SJSA1 (cell line): ENCODE measurements around the gene AK5. TPM values are rescaled to one million over a fixed set of nuclear protein-coding genes. Genes with fewer than 3 reads are reported as not detected.
A peak's percentile ranks its signal among the peaks of the same experiment; 100 is the strongest.

Experiments used
- DNase-seq, 2 experiments: peaks; one replicate each; pipeline ENCODE4 v3.0.0-alpha.2; 2015 to 2020; ENCODE audit warnings: low spot score in 2 of 2, low read depth in 1 of 2
- H3K27ac ChIP-seq: fragments of 250-450 bp; sonication (Bioruptor Pico); 2 replicates; pipeline ENCODE4 v1.5.1; 2020; ENCODE audit warnings: mild to moderate bottlenecking, moderate library complexity
- H3K27me3 ChIP-seq: fragments of 250-450 bp; sonication (Bioruptor Pico); replicated peaks from 2 replicates; pipeline ENCODE4 v1.5.1; 2020; ENCODE audit warnings: mild to moderate bottlenecking, moderate library complexity
- H3K36me3 ChIP-seq: fragments of 250-450 bp; sonication (Bioruptor Pico); 2 replicates; pipeline ENCODE4 v1.5.1; 2020; ENCODE audit warnings: mild to moderate bottlenecking
- H3K4me1 ChIP-seq: fragments of 250-450 bp; sonication (Bioruptor Pico); replicated peaks from 2 replicates; pipeline ENCODE4 v1.6.1; 2021; ENCODE audit warnings: mild to moderate bottlenecking
- H3K4me3 ChIP-seq: fragments of 250-450 bp; sonication (Bioruptor Pico); 2 replicates; pipeline ENCODE4 v1.5.1; 2020; ENCODE audit warnings: mild to moderate bottlenecking
- H3K9me3 ChIP-seq: fragments of 250-450 bp; sonication (Bioruptor Pico); replicated peaks from 2 replicates; pipeline ENCODE4 v1.5.1; 2020; ENCODE audit warnings: mild to moderate bottlenecking
- total RNA-seq: library from RNA; depleted of rRNA; stranded (reverse); fragments of >200 nt; shearing (Covaris generic); gene quantifications from 2 replicates; pipeline ENCODE4 v1.2.3, GENCODE V29; 2014; rRNA removed

Gene AK5
- total RNA-seq, 1 experiment from 2014 or later = 1.4 TPM

DNA sequence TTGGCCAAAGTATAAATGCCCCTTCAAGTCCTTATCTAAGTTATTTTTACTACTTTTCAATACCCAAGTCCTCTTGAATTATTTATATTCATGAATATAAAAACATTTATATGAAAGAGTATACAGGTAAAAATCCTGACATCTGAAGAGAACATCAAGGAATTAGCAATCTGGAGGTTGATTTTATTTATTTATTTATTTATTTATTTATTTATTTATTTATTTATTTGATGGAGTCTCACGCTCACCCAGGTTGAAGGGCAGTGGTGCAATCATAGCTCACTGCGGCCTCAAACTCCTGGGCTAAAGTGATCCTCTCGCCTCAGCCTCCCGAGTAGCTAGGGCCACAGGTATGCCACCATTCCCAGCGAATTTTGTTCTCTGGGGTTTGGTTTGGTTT lies 307.4 kb downstream of the AK5 start:
- Histone ChIP-seq H3K4me1 (no peaks in the 10 kb centered on the region), H3K36me3 (no peaks in the 10 kb centered on the region; the same call in 1 of the 2 replicates)

DNA sequence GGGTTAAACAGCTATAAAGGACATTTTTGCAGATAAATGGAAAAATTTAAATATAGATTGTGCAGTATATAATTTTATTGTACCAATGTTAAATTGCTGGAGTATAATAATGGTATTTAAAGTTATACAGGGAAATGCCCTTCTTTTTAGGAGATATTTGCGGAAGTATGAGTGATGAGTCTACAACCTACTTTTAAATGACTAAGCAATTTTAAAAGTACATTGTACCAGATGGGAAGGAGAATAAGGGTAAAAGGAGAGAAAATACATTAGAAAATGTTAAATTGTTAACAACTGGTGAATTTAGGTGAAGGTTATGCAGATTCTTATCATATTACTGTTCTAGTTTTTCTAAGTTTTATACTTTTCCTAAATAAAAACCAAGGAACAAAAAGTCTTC lies 308.8 kb downstream of the AK5 start:
- no peak overlapping the region for H3K4me3 ChIP-seq
- H3K27ac ChIP-seq = no peak overlapping the region
- H3K27me3 ChIP-seq = no peaks in the 10 kb centered on the region
- H3K9me3 ChIP-seq = no peaks in the 10 kb centered on the region
- no peaks in the 10 kb centered on the region for H3K4me1 ChIP-seq
- no peaks in the 10 kb centered on the region; the same call in 1 of the 2 replicates for H3K36me3 ChIP-seq
- no peak for DNase-seq

More for the DNA sequence above, 307.4 kb downstream of the AK5 start:
- Histone ChIP-seq H3K4me3 (no peak overlapping the region), H3K27me3 (no peaks in the 10 kb centered on the region), H3K27ac (no peak overlapping the region), H3K9me3 (no peaks in the 10 kb centered on the region)
- DNase-seq = no peak

DNA sequence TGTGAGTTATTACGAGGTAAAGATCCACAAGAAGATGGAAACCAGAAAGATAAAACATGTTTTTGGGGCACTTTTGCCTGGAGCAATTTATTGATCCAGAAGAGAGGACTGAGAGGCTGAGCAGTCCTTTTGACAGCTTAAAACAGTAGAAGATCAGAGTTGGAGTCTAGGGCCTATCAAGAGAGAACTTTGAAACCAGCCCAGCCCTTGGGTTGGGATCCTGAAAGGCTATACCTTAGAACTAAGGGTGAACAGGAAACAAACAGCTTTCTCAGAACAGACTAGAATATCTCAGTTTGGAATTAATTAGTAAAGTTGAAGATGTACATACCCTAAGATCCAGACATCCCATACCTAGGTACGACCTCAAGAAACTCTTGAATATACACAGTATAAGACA lies 311.1 kb downstream of the AK5 start:
- H3K4me1 ChIP-seq = no peaks in the 10 kb centered on the region
- no peaks in the 10 kb centered on the region; the same call in 1 of the 2 replicates for H3K36me3 ChIP-seq
- H3K27me3 ChIP-seq = no peaks in the 10 kb centered on the region
- H3K9me3 ChIP-seq = no peaks in the 10 kb centered on the region
- DNase-seq = no peak
- H3K4me3 ChIP-seq = no peak overlapping the region
- no peak overlapping the region for H3K27ac ChIP-seq

DNA sequence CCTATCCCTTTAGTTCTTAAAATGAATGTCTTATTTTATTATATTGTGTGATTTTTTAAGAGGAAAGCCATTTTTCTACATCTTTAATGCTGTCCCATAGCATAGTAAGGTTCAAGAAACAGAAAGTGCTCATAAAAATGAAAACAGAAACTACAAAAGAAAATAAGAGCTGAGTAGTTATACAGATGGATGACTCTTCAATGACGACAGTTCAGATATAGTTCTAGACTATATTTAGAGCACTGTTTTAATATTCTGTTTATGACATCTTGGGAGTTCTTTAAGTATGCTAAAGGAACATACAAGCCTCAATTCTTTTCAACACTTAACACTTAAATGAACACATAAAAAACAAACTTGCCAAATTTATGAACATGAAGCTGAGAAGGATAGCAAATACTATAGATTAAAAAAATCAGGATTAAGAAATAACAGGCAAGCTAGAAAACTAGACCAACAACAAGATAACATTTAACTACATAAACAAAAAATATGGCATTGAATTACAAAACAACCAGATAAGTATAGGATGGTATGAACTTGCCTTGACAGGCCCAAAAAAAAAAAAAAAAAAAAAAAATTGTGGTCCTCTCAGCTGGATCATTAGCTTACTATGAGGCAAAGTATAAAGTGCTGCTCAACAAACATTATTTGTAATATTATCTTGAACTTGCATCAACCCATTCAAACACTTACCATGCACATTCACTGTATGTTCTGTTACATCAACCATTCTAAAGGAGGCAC lies 312.7 kb downstream of the AK5 start:
- no peaks in the 10 kb centered on the region for H3K9me3 ChIP-seq
- H3K27me3 ChIP-seq = no peaks in the 10 kb centered on the region
- no peak for DNase-seq
- no peak overlapping the region for H3K27ac ChIP-seq
- H3K36me3 ChIP-seq = no peaks in the 10 kb centered on the region; the same call in 1 of the 2 replicates
- no peak overlapping the region for H3K4me3 ChIP-seq
- no peaks in the 10 kb centered on the region for H3K4me1 ChIP-seq

DNA sequence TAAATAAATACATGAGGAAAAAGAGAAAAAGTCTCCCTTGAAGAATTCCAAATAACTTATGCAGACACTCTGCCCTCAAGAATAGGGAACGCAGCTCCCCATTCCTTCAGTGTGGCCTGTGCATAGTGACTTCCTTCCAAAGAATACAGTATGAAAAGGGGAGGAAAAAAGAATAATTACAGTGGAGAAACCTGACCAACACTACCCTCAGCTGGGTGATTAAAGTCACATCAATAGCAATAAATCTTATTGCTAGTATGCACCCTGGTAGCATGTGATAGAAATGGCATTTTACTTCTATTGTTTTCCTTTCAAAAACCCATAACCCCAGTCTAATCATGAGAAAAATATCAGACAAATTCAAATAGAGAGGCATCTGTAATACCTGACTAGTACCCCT lies 315.5 kb downstream of the AK5 start:
- DNase-seq = no peak
- Histone ChIP-seq H3K36me3 (no peaks in the 10 kb centered on the region; the same call in 1 of the 2 replicates), H3K27me3 (no peaks in the 10 kb centered on the region), H3K27ac (no peak overlapping the region), H3K4me3 (no peak overlapping the region), H3K9me3 (no peaks in the 10 kb centered on the region), H3K4me1 (no peaks in the 10 kb centered on the region)

DNA sequence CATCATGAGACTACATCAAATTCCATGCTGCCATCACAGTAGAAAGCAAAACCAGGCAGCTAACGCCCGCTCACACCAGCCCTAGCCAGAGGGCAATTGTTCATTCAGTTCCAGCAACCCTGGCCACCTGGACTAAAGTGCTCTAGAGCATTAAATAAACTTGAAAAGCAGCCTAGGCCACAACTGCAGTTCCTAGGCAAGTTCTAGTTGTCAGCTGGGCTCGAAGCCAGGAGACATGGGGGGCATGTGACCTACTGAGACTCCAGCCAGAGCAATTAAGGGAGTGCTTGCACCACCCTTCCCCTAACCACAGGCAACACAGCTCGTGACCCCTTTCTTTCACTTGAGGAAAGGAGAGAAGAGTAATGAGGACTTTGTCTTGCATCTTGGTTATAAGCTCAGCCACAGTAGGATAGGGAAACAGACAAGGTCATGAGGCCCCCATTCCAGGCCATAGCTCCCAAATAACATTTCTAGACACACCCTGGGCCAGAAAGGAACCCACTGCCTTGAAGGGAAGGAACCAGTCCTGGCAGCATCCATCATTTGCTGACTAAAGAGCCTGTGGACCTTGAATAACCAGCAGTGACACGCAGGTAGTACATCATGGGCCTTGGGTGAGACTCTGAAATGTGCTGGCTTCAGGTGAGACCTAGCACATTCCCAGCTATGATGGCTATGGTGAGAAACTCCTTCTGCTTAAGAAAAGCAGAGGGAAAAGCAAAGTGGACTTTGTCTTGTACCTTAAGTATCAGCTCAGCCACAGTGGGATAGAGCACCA lies 323.6 kb downstream of the AK5 start:
- H3K27ac ChIP-seq = no peak overlapping the region

DNA sequence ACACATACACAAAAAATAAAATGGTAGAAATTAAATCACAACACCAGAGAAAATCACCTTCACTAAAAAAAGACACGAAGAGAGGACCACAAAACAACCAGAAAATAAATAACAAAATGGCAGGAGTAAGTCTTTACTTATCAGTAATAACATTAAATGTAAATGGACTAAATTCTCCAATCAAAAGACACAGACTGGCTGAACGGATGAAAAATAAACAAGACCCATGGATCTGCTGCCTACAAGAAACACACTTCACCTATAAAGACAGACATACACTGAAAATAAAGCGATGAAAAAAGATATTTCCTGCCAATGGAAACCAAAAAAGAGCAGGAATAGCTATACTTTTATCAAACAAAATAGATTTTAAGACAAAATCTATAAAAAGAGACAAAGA lies 327.1 kb downstream of the AK5 start:
- Histone ChIP-seq H3K27me3 (no peaks in the 10 kb centered on the region), H3K27ac (no peak overlapping the region), H3K4me3 (no peak overlapping the region), H3K9me3 (peaks cover 13% of the 10 kb centered on the region), H3K4me1 (peaks cover 15% of the 10 kb centered on the region), H3K36me3 (peaks cover 21% of the 10 kb centered on the region)
- DNase-seq = no peak

More for the DNA sequence above, 323.6 kb downstream of the AK5 start:
- H3K27me3 ChIP-seq = no peaks in the 10 kb centered on the region
- peaks cover 9% of the 10 kb centered on the region for H3K9me3 ChIP-seq
- no peak overlapping the region for H3K4me3 ChIP-seq
- peaks cover 15% of the 10 kb centered on the region for H3K4me1 ChIP-seq
- peak in 1 of 2 experiments; percentile 9 for DNase-seq
- peaks cover 25% of the 10 kb centered on the region for H3K36me3 ChIP-seq

Other genes with a start within 250 kb of the AK5 start
- gene PIGK, start 62.6 kb upstream of the AK5 start, total RNA-seq = 45.2 and 70.4 TPM in 2 replicates